Measurements from ENCODE around the gene MLF2.

The MLF2 gene

DNA sequence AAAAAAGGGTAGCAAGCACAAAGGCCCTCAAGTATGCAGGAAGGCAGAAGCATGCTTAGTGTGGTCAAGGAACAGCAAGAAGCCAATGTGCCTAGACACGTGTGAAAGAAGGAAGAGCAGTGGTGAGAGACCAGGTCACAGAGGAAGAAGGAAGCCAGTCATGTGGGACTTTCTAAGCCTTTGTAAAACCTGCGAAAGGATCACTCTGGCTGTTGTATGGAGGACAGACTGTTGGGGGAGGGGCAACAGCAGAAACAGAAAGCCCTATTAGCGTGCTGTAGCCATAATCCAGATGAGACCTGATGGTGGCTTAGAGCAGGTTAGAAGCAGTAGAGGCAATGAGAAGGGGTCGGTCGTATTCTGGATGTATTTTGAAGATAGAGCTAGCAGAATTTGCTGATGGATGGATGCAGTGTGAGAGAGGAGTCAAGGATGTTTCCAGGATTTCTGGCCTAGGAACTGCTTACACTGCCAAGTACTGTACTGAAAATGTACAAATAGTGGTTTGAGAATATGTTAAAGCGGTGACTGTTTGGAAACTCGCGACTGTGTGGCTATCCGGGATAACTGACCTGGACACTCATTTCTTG lies 5.7 kb upstream of the MLF2 start:
- no peaks in the 10 kb centered on the region for H3K36me3 ChIP-seq
- no peak overlapping the region for H3K27ac ChIP-seq
- no peak for DNase-seq
- H3K27me3 ChIP-seq, result no peaks in the 10 kb centered on the region
- H3K4me1 ChIP-seq, result peaks cover 0 to 15% (median 3%) of the 10 kb centered on the region in 4 donors
- H3K4me3 ChIP-seq, result no peak overlapping the region
- intact Hi-C loops (cut with DNase I; ENCODE audit: low total_unique reads), result no loop called here
- no peaks in the 10 kb centered on the region for H3K9me3 ChIP-seq
- TF ChIP-seq, protein P1, sequence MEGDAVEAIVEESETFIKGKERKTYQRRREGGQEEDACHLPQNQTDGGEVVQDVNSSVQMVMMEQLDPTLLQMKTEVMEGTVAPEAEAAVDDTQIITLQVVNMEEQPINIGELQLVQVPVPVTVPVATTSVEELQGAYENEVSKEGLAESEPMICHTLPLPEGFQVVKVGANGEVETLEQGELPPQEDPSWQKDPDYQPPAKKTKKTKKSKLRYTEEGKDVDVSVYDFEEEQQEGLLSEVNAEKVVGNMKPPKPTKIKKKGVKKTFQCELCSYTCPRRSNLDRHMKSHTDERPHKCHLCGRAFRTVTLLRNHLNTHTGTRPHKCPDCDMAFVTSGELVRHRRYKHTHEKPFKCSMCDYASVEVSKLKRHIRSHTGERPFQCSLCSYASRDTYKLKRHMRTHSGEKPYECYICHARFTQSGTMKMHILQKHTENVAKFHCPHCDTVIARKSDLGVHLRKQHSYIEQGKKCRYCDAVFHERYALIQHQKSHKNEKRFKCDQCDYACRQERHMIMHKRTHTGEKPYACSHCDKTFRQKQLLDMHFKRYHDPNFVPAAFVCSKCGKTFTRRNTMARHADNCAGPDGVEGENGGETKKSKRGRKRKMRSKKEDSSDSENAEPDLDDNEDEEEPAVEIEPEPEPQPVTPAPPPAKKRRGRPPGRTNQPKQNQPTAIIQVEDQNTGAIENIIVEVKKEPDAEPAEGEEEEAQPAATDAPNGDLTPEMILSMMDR (IDR thresholded peaks at IDR 0.05), result no peak

DNA sequence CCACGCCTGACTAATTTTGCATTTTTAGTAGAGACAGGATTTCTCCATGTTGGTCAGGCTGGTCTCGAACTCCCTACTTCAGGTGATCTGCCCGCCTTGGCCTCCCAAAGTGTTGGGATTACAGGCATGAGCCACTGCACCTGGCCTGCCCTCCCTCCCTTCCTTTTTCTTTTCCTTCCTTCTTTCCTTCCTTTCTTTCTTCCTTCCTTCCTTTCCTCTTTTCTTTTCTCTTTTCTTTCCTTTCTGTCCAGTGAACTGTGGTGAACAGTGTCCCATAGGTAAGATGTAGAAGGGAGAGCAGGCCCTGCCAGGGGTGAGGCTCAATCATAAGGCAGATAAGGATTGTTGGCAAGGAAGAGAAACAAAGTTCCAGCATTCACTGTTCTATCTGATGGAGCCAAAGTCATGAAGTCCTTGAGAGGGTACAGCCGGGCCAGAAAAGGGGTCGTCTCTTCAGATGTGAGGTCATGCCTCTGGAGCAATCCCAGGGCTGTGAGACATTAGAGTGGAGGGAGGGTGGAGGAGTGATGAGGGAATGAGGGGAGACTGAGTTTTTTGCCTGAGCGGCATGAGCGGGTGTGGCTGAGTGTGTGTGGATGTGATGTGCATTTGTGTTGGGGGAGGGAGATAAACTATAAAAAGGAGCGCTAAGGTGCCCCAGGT lies 4.2 kb upstream of the MLF2 start:
- Histone ChIP-seq H3K36me3 (no peaks in the 10 kb centered on the region), H3K9me3 (no peaks in the 10 kb centered on the region), H3K27ac (no peak overlapping the region), H3K4me1 (peaks cover 0 to 8% (median 4%) of the 10 kb centered on the region in 4 donors), H3K27me3 (no peaks in the 10 kb centered on the region), H3K4me3 (no peak overlapping the region)
- intact Hi-C loops (cut with DNase I; ENCODE audit: low total_unique reads), result no loop called here
- TF ChIP-seq, protein P1 (IDR thresholded peaks at IDR 0.05), result no peak
- DNase-seq, result no peak

DNA sequence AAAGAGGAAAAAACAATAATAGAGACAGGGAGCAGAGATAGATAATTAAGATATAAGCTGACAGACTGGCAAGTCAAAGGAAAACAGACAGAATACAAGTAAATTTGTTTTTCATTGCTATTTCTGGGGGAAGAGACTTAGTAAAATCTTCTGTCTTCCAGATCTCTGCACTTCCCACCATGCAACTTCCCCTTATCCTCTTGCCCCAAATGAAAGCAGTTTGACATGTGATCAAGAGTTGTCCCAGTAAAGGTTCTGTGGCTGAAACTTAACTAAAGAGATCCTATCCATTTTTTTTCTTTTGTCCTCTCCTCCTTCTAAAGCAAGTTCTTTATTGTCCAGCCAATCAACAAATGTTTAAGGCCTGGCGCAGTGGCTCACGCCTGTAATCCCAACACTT lies 1.5 kb upstream of the MLF2 start:
- TF ChIP-seq, protein P1 (IDR thresholded peaks at IDR 0.05), result no peak
- DNase-seq, result no peak
- peaks cover 0 to 19% (median 13%) of the 10 kb centered on the region in 4 donors for H3K4me1 ChIP-seq
- H3K9me3 ChIP-seq, result no peaks in the 10 kb centered on the region
- peak overlapping the region in 1 of 2 donors; percentile 98 for H3K27ac ChIP-seq
- H3K36me3 ChIP-seq, result peaks cover 21 to 27% (median 25%) of the 10 kb centered on the region in 3 donors
- H3K4me3 ChIP-seq, result no peak overlapping the region
- intact Hi-C loops (cut with DNase I; ENCODE audit: low total_unique reads), result loop anchor here (5.0 kb wide), 1 partner anchor 73 kb away; the partner anchor contains the start of gene P3H3
- H3K27me3 ChIP-seq, result no peaks in the 10 kb centered on the region

DNA sequence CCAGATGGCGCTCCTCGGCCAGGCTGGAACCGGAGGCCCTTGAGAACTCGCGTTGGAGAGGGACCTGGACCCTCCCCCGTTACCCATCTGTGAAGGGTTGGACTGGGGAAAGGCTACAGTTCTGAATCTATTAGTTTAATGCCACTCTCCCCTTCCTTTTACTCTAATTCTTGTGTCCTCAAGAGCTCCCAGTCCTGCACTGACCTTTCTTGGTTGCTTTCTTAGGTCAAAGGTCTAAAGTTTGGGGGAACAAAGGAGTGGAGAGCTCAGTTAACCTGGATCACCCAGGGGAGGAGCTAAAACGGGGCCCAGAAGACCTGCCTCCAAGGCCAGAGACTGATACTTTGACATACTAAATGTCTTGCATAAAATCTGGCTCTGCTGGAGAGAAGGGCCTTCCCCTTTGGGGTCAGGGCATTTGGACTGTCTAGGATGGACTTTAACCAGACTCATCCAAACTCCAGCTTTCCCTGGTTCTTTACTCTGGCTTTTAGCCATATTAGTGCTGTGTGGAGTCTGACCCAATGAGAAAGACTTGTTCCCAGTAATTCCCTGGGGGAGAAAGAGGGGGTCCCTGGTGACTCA lies 923 bp upstream of the MLF2 start:
- DNase-seq, result no peak
- H3K9me3 ChIP-seq, result no peaks in the 10 kb centered on the region
- H3K27ac ChIP-seq, result peak overlapping the region; percentile 98
- TF ChIP-seq, protein P1 (IDR thresholded peaks at IDR 0.05), result peak in 1 of 2 experiments; percentile 97
- H3K36me3 ChIP-seq, result peaks cover 27 to 32% (median 30%) of the 10 kb centered on the region in 3 donors
- intact Hi-C loops (cut with DNase I; ENCODE audit: low total_unique reads), result loop anchor here (2.0 to 5.0 kb wide), 3 partner anchors 13 to 73 kb away; partner anchors contain the start of genes P3H3 and PTMS
- no peaks in the 10 kb centered on the region for H3K27me3 ChIP-seq
- H3K4me1 ChIP-seq, result peaks cover 0 to 19% (median 13%) of the 10 kb centered on the region in 4 donors
- H3K4me3 ChIP-seq, result peak overlapping the region in 1 of 2 donors; percentile 98

DNA sequence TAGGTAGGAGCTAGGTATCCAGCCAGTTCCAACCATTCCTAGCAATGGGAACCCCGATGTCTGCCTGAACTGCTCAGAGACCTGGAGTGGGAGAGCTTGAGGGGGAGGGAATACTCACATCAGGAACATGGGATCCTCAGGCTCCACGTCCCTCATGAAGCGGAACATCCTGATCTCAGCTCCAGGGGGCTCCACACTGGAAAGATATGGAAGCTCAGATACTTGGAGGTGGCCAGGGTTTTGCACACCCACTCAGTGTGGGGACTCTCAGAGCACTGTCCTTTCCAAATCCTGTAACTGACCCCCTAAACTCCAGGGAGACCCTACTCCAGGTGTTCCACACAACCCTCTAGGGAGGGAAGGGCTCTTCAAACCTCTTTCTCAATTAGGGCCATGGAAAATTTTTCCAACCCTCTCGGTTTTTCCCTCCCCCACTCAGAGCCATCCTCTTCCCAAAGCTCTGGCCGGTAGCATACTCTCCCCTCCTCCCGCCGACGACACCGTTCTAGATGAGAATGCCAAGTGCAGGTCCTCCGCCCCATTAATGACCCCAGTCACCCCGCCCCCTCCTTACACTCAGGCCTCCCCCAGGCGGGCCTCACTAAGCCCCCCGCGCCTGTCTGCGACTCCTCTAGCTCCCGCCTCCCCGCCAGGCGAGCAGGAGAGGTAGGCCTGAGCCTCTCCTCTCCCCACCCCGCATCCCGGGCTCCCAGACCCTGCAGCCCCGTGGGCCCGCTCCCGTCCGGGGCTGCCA lies 597 bp downstream of the MLF2 start:
- intact Hi-C loops (cut with DNase I; ENCODE audit: low total_unique reads), result loop anchor here (2.0 to 5.0 kb wide), 3 partner anchors 14 to 75 kb away; partner anchors contain the start of genes P3H3 and PTMS
- H3K27me3 ChIP-seq, result no peaks in the 10 kb centered on the region
- TF ChIP-seq, protein P1 (IDR thresholded peaks at IDR 0.05), result no peak
- peak overlapping the region; percentile 83 to 98 for H3K4me3 ChIP-seq
- peak; percentile 50 to 75 for DNase-seq
- peaks cover 41 to 47% (median 45%) of the 10 kb centered on the region in 3 donors for H3K36me3 ChIP-seq
- H3K4me1 ChIP-seq, result peaks cover 0 to 19% (median 13%) of the 10 kb centered on the region in 4 donors
- peak overlapping the region; percentile 98 for H3K27ac ChIP-seq
- no peaks in the 10 kb centered on the region for H3K9me3 ChIP-seq
